NCI-H526 treated with DMSO at 0.1 percent for 48 hours (cell line): ENCODE data around the gene NAB2.

Experiments
- DNase-seq: peaks from one replicate; lab custom pipeline; 2025; lab: John Stamatoyannopoulos, UW

Gene NAB2

GRCh38 chr12:57131896-57132744, 43.2 kb downstream of the NAB2 start:
- DNase-seq = no peak

GRCh38 chr12:57133013-57133569, 44.2 kb downstream of the NAB2 start:
- no peak for DNase-seq

GRCh38 chr12:57133916-57134315, 45.0 kb downstream of the NAB2 start:
- no peak for DNase-seq

DNA sequence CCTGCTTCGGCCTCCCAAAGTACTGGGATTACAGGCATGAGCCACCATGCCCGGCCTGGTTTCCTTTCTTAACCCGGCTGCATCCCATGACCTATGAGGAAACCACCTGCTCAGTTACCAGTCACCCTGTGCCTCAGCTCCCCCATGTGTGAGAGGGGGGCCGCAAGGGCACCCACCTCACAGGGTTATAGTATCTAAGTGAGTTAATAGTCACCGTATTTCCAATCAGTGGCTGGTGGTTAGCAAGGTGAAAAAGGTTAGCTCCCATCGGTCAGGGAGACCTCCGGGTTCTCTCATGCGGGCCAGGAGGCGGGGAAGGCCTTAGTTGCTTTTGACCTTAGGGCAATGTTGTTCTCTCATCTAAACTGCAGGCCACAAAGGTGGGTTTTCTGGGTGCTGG, 46.0 kb downstream of the NAB2 start:
- no peak for DNase-seq

DNA sequence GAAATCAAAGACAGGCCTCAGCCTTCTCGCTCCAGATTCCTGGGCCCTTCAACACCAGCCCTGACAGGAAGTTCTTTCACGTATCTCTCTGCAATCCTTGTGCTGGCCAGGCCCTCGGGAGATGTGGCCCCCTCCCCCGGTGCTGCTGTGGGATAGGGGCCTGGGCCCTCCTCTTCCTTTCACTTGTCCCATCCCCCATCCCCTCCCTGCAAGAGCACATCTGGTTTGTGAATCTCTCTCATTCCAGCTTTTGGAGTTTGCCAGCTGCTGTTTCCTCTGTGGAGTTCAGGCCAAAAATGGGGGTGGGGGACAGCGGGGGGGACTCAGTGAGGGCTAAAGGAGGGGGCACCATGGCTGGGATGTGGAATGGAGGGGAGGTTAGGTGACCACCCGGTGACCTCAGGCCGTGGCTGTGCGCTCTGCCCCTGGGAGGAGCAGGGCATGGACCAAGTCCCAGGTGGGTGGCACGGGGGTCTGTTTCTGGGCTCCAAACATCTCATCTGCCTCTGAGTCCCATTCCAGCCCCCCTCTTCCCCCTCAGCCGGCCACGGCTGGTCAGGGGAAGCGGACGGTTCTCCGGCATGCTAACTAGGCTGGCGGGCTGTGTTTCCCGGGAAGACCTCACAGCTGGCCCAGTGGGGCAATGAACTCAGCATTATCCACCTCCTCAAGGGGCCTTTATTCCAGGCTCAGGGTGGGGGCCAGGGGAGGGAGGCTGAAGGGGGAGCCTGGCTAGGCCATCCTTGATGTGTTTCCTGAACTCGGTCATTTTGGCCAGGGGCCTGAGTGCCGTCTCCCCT, 46.8 kb downstream of the NAB2 start:
- no peak for DNase-seq

DNA sequence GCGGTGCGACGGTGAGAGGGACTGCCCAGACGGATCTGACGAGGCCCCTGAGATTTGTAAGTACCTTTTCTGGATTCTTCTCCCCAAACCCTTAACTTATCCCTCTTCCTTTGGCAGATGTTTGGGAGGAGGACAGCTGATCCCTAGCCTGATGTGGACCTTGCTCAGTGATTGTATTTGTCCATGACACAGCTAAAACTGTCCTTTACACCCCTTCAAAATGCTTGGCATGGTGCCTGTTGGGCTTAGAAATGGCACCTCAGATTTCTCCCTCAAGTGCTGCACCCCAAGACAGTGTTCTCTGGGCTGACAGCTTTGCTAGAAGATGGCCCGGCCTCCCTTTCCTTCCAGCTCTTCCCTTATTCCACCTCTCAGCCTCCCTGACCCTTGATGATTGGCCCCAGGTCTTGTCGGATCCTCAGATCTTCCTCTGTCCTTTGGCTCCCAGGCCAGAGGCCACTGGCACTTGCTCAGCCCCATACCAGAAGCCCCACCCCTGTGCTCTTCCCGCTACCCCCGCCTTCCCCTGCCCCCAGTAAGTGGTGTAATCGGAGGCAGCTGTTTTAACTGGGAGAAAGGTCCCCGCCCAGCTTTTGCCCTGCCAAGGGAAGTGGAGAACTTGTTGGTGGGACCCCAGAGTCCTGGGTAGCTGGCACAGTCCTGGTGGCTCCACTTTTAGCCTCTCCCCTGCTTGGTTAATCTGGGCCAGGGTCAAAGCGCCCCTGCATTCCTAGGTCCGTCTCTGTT, 49.8 kb downstream of the NAB2 start:
- no peak for DNase-seq

GRCh38 chr12:57139796-57140649, 51.1 kb downstream of the NAB2 start:
- no peak for DNase-seq

GRCh38 chr12:57141249-57141648, 52.3 kb downstream of the NAB2 start:
- DNase-seq = no peak

GRCh38 chr12:57142121-57142520, 53.2 kb downstream of the NAB2 start:
- DNase-seq = no peak

- no peak for DNase-seq
Measured at GRCh38 chr12:57142727-57143126, 53.8 kb downstream of the NAB2 start.

- no peak for DNase-seq
Measured at GRCh38 chr12:57143454-57143853, 54.5 kb downstream of the NAB2 start.
